SK-N-MC (cell line): ENCODE data around the gene SMURF1.

Experiments
- EZH2 ChIP-seq: fragments of 200-600 bp; sonication (generic); IDR thresholded peaks from one replicate; pipeline ENCODE4 v1.6.1; 2017; ENCODE audit warnings: antibody characterized with exemption
- POLR2AphosphoS5 ChIP-seq: IDR thresholded peaks from 2 replicates; pipeline ENCODE4 v1.6.1; 2012; ENCODE audit warnings: mild to moderate bottlenecking, low read depth, low read length, borderline replicate concordance

- TF ChIP-seq EZH2 (no peak), POLR2AphosphoS5 (no peak)
Observed at GRCh38 chr7:99129001-99129400, 14.9 kb downstream of the SMURF1 start.
